IgD-negative memory B cell (primary cell): ENCODE measurements around the gene FAM114A1. TPM values are rescaled to one million over a fixed set of nuclear protein-coding genes. Genes with fewer than 3 reads are reported as not detected.

Experiments used
- H3K27ac Mint-ChIP-seq, 3 donors: one replicate each; pipeline ENCODE4 v1.8.0; 2020 to 2022; ENCODE audit warnings: mild to moderate bottlenecking in 3 of 3, mixed read lengths in 3 of 3, moderate library complexity in 1 of 3
- H3K27me3 Mint-ChIP-seq: one replicate; pipeline ENCODE4 v1.8.0; 2021; ENCODE audit warnings: mixed read lengths
- H3K36me3 Mint-ChIP-seq: one replicate; pipeline ENCODE4 v1.8.0; 2020; ENCODE audit warnings: mild to moderate bottlenecking, mixed read lengths
- H3K4me1 Mint-ChIP-seq, 3 donors: one replicate each; pipeline ENCODE4 v1.8.0; 2020 to 2022; ENCODE audit warnings: mixed read lengths in 3 of 3, mild to moderate bottlenecking in 1 of 3
- H3K4me3 Mint-ChIP-seq, 4 donors: one replicate each; pipeline ENCODE4 v1.8.0; 2020 to 2022; ENCODE audit warnings: mild to moderate bottlenecking in 4 of 4, mixed read lengths in 4 of 4, moderate library complexity in 3 of 4
- H3K9me3 Mint-ChIP-seq, 3 donors: one replicate each; pipeline ENCODE4 v1.8.0; 2020 to 2021; ENCODE audit warnings: mixed read lengths in 3 of 3, mild to moderate bottlenecking in 1 of 3
- polyA plus RNA-seq: library from polyadenylated mRNA; unstranded; fragments of 300-500 nt; fragmentation: Illumina TruSeq; gene quantifications from one replicate; pipeline ENCODE4 v1.2.3, GENCODE V29; 2021

Gene FAM114A1
- polyA plus RNA-seq: 0.79 TPM

- Mint-ChIP-seq H3K27me3 (peaks cover 3% of the 10 kb centered on the region), H3K4me1 (peaks cover 9 to 14% (median 14%) of the 10 kb centered on the region in 3 donors), H3K9me3 (no peaks in the 10 kb centered on the region)
Observed at GRCh38 chr4:38867478-38868058, at the start of gene FAM114A1. FAM114A1 (plus strand) TSS chr4:38867806; CDS start chr4:38878079, 10,273 bp downstream.

GRCh38 chr4:38818441-38818976 is 49.1 kb upstream of the FAM114A1 start:
- Mint-ChIP-seq H3K36me3 (peaks cover 9% of the 10 kb centered on the region), H3K9me3 (peaks cover 6 to 9% (median 9%) of the 10 kb centered on the region in 3 donors), H3K4me3 (peak overlapping the region in 3 of 4 donors; percentile 3 to 65 (median 32)), H3K4me1 (peaks cover 41 to 48% (median 42%) of the 10 kb centered on the region in 3 donors), H3K27ac (peak overlapping the region in 2 of 3 donors; percentile 59 to 94), H3K27me3 (no peaks in the 10 kb centered on the region)

More at GRCh38 chr4:38867478-38868058, at the start of gene FAM114A1:
- H3K36me3 Mint-ChIP-seq: no peaks in the 10 kb centered on the region
- H3K27ac Mint-ChIP-seq: peak within 1 kb of the TSS in 1 of 3 donors; percentile 22
- peak within 1 kb of the TSS; percentile 83 to 94 (median 88) for H3K4me3 Mint-ChIP-seq

GRCh38 chr4:38819569-38819968 is 48.0 kb upstream of the FAM114A1 start:
- Mint-ChIP-seq H3K27ac (peak overlapping the region; percentile 59 to 94 (median 90)), H3K9me3 (peaks cover 8 to 9% (median 8%) of the 10 kb centered on the region in 3 donors), H3K4me1 (peaks cover 39 to 46% (median 40%) of the 10 kb centered on the region in 3 donors), H3K27me3 (no peaks in the 10 kb centered on the region), H3K4me3 (peak overlapping the region in 2 of 4 donors; percentile 55 to 68), H3K36me3 (peaks cover 7% of the 10 kb centered on the region)

- H3K4me1 Mint-ChIP-seq: peaks cover 39 to 46% (median 45%) of the 10 kb centered on the region in 3 donors
- peaks cover 8 to 13% (median 8%) of the 10 kb centered on the region in 3 donors for H3K9me3 Mint-ChIP-seq
- peaks cover 7% of the 10 kb centered on the region for H3K36me3 Mint-ChIP-seq
- no peaks in the 10 kb centered on the region for H3K27me3 Mint-ChIP-seq
- H3K4me3 Mint-ChIP-seq: peak overlapping the region in 3 of 4 donors; percentile 21 to 89 (median 82)
- peak overlapping the region; percentile 59 to 94 (median 90) for H3K27ac Mint-ChIP-seq
Observed at GRCh38 chr4:38820329-38821061, 47.1 kb upstream of the FAM114A1 start.

- Mint-ChIP-seq H3K36me3 (peaks cover 7% of the 10 kb centered on the region), H3K27me3 (no peaks in the 10 kb centered on the region), H3K4me1 (peaks cover 32 to 39% (median 33%) of the 10 kb centered on the region in 3 donors), H3K4me3 (peak overlapping the region in 1 of 4 donors; percentile 4), H3K9me3 (peaks cover 8 to 13% (median 8%) of the 10 kb centered on the region in 3 donors), H3K27ac (peak overlapping the region in 1 of 3 donors; percentile 26)
Observed at GRCh38 chr4:38821739-38822138, 45.9 kb upstream of the FAM114A1 start.

- Mint-ChIP-seq H3K27me3 (no peaks in the 10 kb centered on the region), H3K9me3 (peaks cover 8 to 13% (median 8%) of the 10 kb centered on the region in 3 donors), H3K4me1 (peaks cover 32 to 41% (median 33%) of the 10 kb centered on the region in 3 donors), H3K27ac (no peak overlapping the region), H3K4me3 (peak overlapping the region in 1 of 4 donors; percentile 39), H3K36me3 (peaks cover 9% of the 10 kb centered on the region)
Observed at GRCh38 chr4:38822748-38823303, 44.8 kb upstream of the FAM114A1 start.

GRCh38 chr4:38823766-38824165 is 43.8 kb upstream of the FAM114A1 start:
- Mint-ChIP-seq H3K4me3 (peak overlapping the region in 1 of 4 donors; percentile 65), H3K4me1 (peaks cover 26 to 35% (median 26%) of the 10 kb centered on the region in 3 donors), H3K27me3 (no peaks in the 10 kb centered on the region), H3K9me3 (peaks cover 8 to 13% (median 8%) of the 10 kb centered on the region in 3 donors), H3K27ac (no peak overlapping the region), H3K36me3 (peaks cover 17% of the 10 kb centered on the region)

GRCh38 chr4:38829237-38829636 is 38.4 kb upstream of the FAM114A1 start:
- peaks cover 16% of the 10 kb centered on the region for H3K36me3 Mint-ChIP-seq
- peaks cover 0 to 5% (median 2%) of the 10 kb centered on the region in 3 donors for H3K9me3 Mint-ChIP-seq
- H3K27me3 Mint-ChIP-seq: no peaks in the 10 kb centered on the region
- peaks cover 19 to 36% (median 25%) of the 10 kb centered on the region in 3 donors for H3K4me1 Mint-ChIP-seq
- H3K27ac Mint-ChIP-seq: no peak overlapping the region
- no peak overlapping the region for H3K4me3 Mint-ChIP-seq

- H3K27me3 Mint-ChIP-seq: no peaks in the 10 kb centered on the region
- H3K27ac Mint-ChIP-seq: peak overlapping the region in 1 of 3 donors; percentile 71
- H3K9me3 Mint-ChIP-seq: peaks cover 7 to 21% (median 13%) of the 10 kb centered on the region in 3 donors
- H3K4me3 Mint-ChIP-seq: peak overlapping the region in 1 of 4 donors; percentile 82
- H3K36me3 Mint-ChIP-seq: peaks cover 25% of the 10 kb centered on the region
- peaks cover 18 to 26% (median 21%) of the 10 kb centered on the region in 3 donors for H3K4me1 Mint-ChIP-seq
Observed at GRCh38 chr4:38831653-38832052, 36.0 kb upstream of the FAM114A1 start.

- no peaks in the 10 kb centered on the region for H3K27me3 Mint-ChIP-seq
- H3K4me1 Mint-ChIP-seq: peaks cover 18 to 24% (median 21%) of the 10 kb centered on the region in 3 donors
- H3K9me3 Mint-ChIP-seq: peaks cover 7 to 23% (median 15%) of the 10 kb centered on the region in 3 donors
- peak overlapping the region in 1 of 3 donors; percentile 71 for H3K27ac Mint-ChIP-seq
- H3K4me3 Mint-ChIP-seq: peak overlapping the region in 1 of 4 donors; percentile 14
- H3K36me3 Mint-ChIP-seq: peaks cover 23% of the 10 kb centered on the region
Observed at GRCh38 chr4:38832206-38832605, 35.4 kb upstream of the FAM114A1 start.

- H3K27me3 Mint-ChIP-seq: no peaks in the 10 kb centered on the region
- peak overlapping the region in 1 of 3 donors; percentile 46 for H3K27ac Mint-ChIP-seq
- H3K36me3 Mint-ChIP-seq: peaks cover 29% of the 10 kb centered on the region
- peaks cover 21 to 28% (median 24%) of the 10 kb centered on the region in 3 donors for H3K4me1 Mint-ChIP-seq
- peaks cover 9 to 29% (median 15%) of the 10 kb centered on the region in 3 donors for H3K9me3 Mint-ChIP-seq
- H3K4me3 Mint-ChIP-seq: peak overlapping the region in 1 of 4 donors; percentile 17
Observed at GRCh38 chr4:38832624-38833528, 34.7 kb upstream of the FAM114A1 start.

GRCh38 chr4:38834570-38834969 is 33.0 kb upstream of the FAM114A1 start:
- Mint-ChIP-seq H3K27ac (no peak overlapping the region), H3K9me3 (peaks cover 9 to 33% (median 15%) of the 10 kb centered on the region in 3 donors), H3K27me3 (no peaks in the 10 kb centered on the region), H3K4me3 (peak overlapping the region in 1 of 4 donors; percentile 73), H3K4me1 (peaks cover 31 to 39% (median 34%) of the 10 kb centered on the region in 3 donors), H3K36me3 (peaks cover 30% of the 10 kb centered on the region)

- Mint-ChIP-seq H3K36me3 (peaks cover 32% of the 10 kb centered on the region), H3K27me3 (no peaks in the 10 kb centered on the region), H3K27ac (no peak overlapping the region), H3K4me1 (peaks cover 23 to 34% (median 34%) of the 10 kb centered on the region in 3 donors), H3K4me3 (peak overlapping the region in 2 of 4 donors; percentile 10), H3K9me3 (peaks cover 8 to 33% (median 15%) of the 10 kb centered on the region in 3 donors)
Observed at GRCh38 chr4:38837334-38837733, 30.3 kb upstream of the FAM114A1 start.
